NCI-H526 (cell line): ENCODE data around the gene NAA80.
A peak's percentile ranks its signal among the peaks of the same experiment; 100 is the strongest.

Experiments used
- DNase-seq, 2 experiments: peaks; one replicate each; lab custom pipeline; 2025; lab: John Stamatoyannopoulos, UW

The NAA80 gene

GRCh38 chr3:50327943-50328691 lies 28.9 kb upstream of the NAA80 start, which contains the start of gene TUSC2:
TUSC2 (minus strand) TSS chr3:50328223; CDS start chr3:50328099, 124 bp downstream.
- DNase-seq, result peak; percentile 93 to 99

- DNase-seq, result no peak
Observed at GRCh38 chr3:50327129-50327528, 27.9 kb upstream of the NAA80 start.

GRCh38 chr3:50326182-50326541 lies 27.0 kb upstream of the NAA80 start:
- no peak for DNase-seq

DNA sequence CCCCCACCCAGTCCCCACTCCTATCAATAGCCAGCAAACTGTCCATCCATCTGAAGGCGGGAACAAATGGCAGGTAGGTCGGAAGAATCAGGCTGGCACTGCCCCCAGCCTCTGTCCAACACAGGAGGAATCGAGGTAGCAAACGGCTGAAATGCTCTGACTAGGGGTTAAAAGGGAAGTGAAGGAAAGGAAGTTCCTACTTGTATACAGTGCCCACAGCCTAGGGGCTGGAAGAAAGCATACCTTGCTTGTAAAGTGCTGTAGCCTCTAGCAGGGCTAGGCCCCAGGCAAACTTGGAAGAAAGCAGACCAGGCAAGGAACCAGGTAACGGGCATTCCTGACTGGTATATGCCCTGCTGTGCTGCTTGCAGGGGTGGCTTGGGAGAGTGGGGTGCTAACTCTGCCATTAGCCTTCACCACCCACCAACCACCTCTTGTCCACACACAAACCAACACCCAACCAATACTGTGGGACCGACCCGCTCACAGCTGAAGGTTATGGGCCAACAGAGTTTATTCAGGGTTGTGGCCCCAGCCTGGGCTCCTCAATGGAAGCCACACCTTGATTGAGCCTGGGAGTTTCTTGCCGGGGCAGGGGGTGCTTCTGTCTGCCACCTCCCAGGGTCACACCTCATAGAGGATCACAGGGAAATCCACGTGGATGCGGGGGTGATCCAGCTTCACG lies 26.4 kb upstream of the NAA80 start:
- DNase-seq, result no peak

- DNase-seq, result no peak
Observed at GRCh38 chr3:50325113-50325480, 25.9 kb upstream of the NAA80 start.

DNA sequence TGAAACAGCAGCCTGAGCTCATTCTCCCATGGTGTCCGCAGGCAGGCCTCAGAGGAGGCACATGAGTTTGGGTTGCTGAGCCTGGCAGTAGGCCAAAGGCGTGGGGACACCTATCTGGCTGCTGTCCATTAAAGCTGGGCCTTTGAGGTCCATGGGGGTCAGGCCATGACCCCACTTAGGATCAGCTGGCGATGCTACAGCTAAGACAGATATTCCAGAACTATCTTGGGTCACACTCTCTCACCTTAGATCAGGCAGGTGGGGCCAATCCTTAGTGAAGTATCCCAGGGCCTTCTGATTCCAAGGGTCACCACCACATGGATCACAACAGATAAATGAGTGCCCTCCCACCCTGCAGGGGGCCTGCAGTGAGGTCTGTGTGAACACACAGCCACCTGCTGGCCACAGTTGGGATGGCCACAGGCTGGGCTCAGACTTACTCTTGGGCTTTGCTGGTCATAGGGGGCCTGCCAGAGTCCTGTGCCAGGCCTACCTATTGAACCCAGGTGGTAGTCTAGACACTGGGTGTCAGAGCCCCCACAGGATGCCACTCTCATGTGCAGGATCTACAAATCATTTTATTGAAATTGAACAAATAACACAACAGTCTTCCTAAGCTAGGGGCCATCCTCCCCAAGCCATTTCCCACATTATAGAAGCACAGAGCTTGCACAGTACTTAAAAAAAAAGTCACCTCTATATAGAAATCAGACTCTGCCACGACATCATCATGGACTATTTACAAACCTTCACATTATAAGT lies 25.3 kb upstream of the NAA80 start:
- peak; percentile 21 to 62 for DNase-seq

DNA sequence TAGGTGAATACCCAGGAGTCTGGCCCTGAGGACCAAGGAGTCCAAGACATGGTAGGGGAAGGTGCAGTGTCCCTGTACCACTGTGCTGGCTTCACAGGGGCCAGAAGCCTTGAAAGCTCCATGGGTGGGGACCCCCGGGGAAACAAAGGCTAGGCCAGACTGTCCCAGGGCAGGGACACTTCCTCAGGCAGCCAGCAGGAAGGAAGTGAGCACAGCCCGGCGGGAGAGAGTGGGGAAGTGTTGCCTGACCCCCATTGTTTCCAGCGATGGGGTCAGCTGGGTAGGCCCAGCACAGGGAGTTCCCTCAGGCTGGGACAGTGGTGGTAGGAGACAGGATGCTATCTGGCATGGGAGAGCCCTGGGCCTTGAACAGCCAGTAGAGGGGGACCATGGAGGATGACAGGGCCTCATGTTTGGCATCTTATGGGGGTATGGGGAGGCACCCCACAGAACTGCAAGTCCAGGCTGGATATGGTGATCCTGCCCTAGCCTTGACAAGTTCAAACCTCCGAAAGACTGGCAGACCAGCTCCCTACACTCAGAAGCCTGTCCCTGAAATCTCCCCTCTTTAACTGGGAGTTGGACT lies 24.5 kb upstream of the NAA80 start:
- DNase-seq, result no peak

DNA sequence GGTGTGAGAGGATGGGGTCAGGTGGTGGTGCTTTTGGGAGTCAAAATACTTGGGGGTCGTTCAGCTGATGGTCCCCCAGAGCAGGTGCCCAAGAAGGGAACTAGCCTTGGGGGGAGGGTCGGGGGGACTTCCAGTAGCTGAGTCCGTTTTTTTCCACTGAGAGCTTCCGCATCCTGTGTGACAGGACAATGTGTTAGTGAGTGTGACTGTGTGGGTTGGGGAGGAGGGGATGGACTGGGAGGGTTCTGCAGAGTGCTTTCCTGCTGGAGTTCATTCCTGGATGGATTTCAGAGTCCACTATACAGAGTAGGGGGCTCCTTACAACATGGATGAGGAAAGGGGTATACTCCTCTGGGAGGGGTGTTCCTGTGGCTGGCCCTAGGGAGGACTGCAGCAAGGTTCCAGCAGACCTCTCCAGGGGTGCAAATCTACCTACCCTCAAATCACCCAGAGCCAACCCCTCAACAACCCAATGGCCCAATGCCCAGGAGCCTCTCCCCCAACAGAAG lies 23.9 kb upstream of the NAA80 start:
- no peak for DNase-seq

DNA sequence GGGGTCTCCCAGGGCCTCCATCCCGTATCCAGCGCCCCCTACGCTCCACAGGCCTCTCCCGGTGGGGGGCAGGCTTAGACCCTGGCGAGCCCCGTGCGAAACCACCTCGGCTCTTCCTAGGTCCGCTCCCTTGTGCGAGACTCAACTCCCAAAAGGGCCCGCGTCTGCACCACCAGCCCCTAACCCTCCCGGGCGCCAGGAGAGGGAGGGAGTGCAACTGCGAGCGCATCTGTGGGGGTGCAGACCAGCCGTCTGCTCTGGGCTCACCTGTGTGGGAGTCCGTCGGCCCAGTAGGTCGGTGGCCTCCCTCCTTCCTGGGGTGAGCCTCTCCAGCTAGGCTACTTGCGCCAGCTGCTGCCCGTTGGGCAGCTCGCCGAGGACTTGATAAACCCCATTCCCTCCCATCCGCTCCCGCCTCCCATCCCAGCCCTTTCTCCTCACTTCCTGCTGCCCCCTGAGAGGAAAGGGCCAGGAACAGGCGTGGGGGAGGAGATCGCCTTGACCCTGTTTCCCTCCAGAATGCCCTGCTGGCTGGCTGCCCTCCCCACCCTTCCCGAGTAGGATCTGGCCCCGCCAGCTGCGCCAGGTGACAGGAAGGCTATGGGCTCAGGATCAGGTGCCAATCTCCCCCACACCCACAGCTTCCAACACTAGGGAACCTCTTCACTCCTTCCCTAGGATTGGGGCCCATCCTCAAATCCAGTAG lies 23.3 kb upstream of the NAA80 start, which contains the start of gene HYAL2:
Gene HYAL2 (minus strand): TSS at position 360 of the 706 bp plus-strand sequence. CDS start 2,256 bp downstream, outside the sequence.
- peak in 1 of 2 experiments; percentile 30 for DNase-seq

DNA sequence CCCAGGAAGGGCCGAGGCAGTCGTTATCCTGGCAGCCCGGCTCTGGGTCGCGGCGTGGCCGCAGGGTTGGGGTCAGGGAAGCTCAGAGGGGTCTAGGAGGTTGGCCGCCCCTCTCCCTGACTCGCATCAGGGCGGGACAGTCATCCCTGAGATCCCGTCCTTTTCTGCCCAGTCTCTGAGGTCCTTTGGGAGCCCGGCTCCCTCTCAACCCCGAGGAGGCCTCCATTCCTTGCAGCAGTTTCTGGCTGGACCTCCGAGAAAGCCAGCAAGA lies 22.8 kb upstream of the NAA80 start:
- no peak for DNase-seq

DNA sequence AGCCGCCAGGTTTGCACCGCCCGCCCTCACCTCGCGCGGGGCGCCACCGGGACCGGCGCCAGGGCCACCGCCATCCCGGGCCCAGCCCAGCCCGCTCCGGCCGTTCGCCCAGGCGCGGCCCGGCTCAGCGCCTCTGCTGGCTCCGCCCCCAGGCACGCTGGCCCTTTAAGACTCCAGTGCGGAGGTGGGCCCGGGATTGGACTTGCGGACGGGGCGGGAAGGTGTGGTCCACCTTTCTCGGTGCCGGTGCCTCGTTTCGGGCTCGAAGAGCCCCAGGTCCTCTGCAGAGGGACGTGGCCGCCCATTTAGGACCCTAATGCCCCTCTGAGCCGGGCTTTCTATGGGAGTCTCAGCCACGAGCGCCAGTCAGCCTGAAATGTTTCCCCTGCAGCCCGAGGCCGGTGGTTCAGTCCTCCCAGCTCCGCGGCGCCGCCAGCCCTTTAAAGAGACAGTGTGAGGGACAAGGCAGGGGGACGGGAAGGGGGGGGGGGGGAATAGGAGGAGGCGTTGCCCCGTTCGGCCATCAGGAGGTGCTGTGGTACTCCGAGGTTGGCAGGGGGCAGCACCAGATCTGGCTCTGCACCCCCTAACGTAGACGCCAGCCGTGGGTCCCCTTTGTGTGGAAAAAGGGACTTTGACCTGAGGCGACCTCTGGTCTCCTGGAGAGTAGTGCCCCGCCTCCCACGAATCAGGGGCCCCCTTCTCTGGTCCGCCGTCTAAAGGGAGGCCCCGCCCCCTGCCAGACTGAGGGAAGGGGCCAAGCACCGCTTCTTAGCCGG lies 22.3 kb upstream of the NAA80 start:
- peak; percentile 81 to 94 for DNase-seq

- peak in 1 of 2 experiments; percentile 91 for DNase-seq
Observed at GRCh38 chr3:50320853-50321335, 21.7 kb upstream of the NAA80 start.

DNA sequence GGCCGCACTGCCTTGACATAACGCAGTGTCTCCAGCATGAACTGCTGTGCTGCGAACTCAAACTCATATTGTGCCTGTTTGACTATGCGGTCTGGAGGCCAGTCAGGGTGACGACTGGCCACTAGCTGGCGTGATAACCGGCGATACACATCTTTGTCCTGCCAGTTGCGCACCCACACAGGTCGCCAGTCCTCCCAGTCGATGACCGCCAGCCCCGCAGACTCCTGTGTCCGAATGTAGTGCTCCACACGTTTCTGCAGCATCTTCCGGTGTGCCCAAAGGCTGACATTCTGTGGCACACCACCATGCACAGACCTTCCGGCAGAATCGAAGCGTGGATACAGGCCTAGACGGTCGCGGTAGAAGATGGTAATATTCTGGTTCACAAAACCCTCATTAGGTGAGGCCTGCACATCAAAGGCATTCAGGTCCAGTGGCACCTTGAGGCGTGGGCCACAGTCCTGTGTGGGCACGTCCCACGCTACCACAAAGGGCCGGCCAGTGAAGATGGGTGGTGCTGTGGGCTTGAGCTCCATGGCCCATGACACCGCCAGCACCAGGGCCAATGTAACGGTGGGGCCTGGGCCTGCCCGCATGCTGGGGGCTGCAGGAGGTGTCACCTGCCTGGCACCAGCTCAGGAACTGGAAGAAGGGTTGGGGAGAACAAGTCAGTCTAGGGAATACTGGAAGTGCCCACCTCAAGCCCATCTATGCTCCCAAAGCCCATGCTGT lies 20.9 kb upstream of the NAA80 start:
- DNase-seq, result no peak

DNA sequence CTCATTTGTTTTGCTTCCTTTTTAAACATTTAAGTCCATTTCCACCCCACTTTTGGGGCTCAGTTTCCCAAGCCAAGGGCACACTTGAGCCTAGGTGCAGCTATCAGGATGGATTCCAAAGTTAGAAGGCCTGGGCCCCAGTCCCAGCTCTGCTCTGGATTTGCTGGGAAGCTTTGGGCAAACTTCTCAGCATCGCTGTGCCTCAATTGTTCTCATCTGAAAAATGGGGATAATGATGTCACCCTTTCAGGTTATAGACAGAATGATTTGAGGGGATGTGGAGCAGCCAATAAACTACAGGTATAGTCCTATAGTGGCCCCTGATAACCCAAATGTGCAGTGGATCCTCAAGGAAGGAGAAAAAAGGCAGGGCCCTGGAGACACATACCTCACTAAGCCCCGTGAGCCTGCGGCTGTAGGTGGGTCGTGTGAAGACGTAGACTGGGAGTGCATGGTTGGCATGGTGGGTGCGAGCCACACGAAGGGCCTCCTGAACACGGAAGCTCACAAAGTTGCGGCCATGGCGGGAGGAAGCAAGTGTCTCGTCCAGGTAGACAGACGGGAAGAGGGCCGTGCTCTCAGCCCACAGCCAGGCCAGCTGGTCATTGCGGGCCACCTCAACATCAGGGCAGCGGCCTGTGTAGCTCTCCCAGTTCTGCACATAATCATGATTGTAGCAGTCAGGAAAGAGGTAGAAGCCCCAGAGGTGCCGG lies 20.1 kb upstream of the NAA80 start:
- no peak for DNase-seq

DNA sequence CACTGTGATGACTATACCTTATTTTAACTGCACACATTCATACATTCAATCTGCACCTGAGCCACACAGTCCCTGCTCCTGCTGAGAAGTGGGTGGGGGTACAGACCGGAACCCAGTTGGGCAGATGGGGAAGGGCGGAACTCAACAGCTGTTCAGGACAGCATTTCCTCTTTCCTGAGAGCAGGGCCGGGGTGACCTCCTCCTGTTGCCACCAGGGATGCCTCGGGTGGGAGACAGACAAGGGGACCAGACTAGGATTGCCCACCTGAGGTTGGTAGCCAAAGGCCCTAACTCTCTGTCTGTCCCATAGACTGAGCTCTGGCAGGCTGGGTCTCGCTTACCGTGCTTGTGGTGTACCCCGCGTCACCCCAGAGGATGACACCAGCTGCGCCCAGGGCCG lies 19.4 kb upstream of the NAA80 start:
- no peak for DNase-seq

GRCh38 chr3:50318163-50318562 lies 19.0 kb upstream of the NAA80 start:
- DNase-seq, result no peak

GRCh38 chr3:50317300-50317699 lies 18.1 kb upstream of the NAA80 start:
- DNase-seq, result no peak

GRCh38 chr3:50316657-50317242 lies 17.5 kb upstream of the NAA80 start:
- DNase-seq, result no peak

- no peak for DNase-seq
Observed at GRCh38 chr3:50314816-50315215, 15.6 kb upstream of the NAA80 start.
